CD8-positive, alpha-beta memory T cell (primary cell): ENCODE results near the gene HYOU1. TPM values are rescaled to one million over a fixed set of nuclear protein-coding genes. Genes with fewer than 3 reads are reported as not detected.

ENCODE experiments used
- polyA plus RNA-seq: library from polyadenylated mRNA; unstranded; fragments of 300-500 nt; fragmentation: Illumina TruSeq; gene quantifications from one replicate; pipeline ENCODE4 v1.2.3, GENCODE V29; 2021
- total RNA-seq, 2 experiments: library from RNA; stranded (reverse); gene quantifications; one replicate each; pipeline ENCODE4 v1.2.3, GENCODE V29; 2021

Gene HYOU1
- total and polyA plus RNA-seq, 3 experiments from 2014 or later: 33.4 to 181 (median 181) TPM

Other genes starting within 250 kb of the HYOU1 start
- 1 to 10 TPM; 5.8 to 6.3 TPM for gene CXCR5, start 173.3 kb downstream of the HYOU1 start, total RNA-seq
- gene CXCR5, start 173.3 kb downstream of the HYOU1 start, polyA plus RNA-seq: 4.5 TPM
- 10 to 100 TPM; 39.6 to 42.8 TPM for gene BCL9L, start 131.3 kb downstream of the HYOU1 start, total RNA-seq
- 9.1 TPM for gene BCL9L, start 131.3 kb downstream of the HYOU1 start, polyA plus RNA-seq
- under 1 TPM in 1 of 2 experiments, not detected in 1; 0.22 TPM for gene UPK2, start 100.9 kb downstream of the HYOU1 start, total RNA-seq
- not detected for gene UPK2, start 100.9 kb downstream of the HYOU1 start, polyA plus RNA-seq
- gene FOXR1, start 85.4 kb downstream of the HYOU1 start, total RNA-seq: not detected
- not detected for gene FOXR1, start 85.4 kb downstream of the HYOU1 start, polyA plus RNA-seq
- 10 to 100 TPM; 29.1 to 34.6 TPM for gene CENATAC, start 59.1 kb downstream of the HYOU1 start, total RNA-seq
- gene CENATAC, start 59.1 kb downstream of the HYOU1 start, polyA plus RNA-seq: 10.1 TPM
- gene RPS25, start 38.9 kb downstream of the HYOU1 start, total RNA-seq: 1,000 to 10,000 TPM; 1,415 to 1,447 TPM
- 4,526 TPM for gene RPS25, start 38.9 kb downstream of the HYOU1 start, polyA plus RNA-seq
- gene TRAPPC4, start 38.4 kb downstream of the HYOU1 start, total RNA-seq: 100 to 1,000 TPM; 154 TPM
- 125 TPM for gene TRAPPC4, start 38.4 kb downstream of the HYOU1 start, polyA plus RNA-seq
- 10 to 100 TPM; 22.7 to 28.5 TPM for gene SLC37A4, start 26.3 kb downstream of the HYOU1 start, total RNA-seq
- 11.3 TPM for gene SLC37A4, start 26.3 kb downstream of the HYOU1 start, polyA plus RNA-seq
- gene VPS11, start 10.6 kb upstream of the HYOU1 start, total RNA-seq: 10 to 100 TPM; 25.3 to 26.0 TPM
- 51.5 TPM for gene VPS11, start 10.6 kb upstream of the HYOU1 start, polyA plus RNA-seq
- gene HMBS, start 27.7 kb upstream of the HYOU1 start, total RNA-seq: 10 to 100 TPM; 35.5 to 38.4 TPM
- gene HMBS, start 27.7 kb upstream of the HYOU1 start, polyA plus RNA-seq: 21.8 TPM
- gene DPAGT1, start 44.6 kb upstream of the HYOU1 start, total RNA-seq: 10 to 100 TPM; 69.7 to 78.6 TPM
- gene DPAGT1, start 44.6 kb upstream of the HYOU1 start, polyA plus RNA-seq: 45.7 TPM
- 10 to 100 TPM; 26.3 to 26.5 TPM for gene C2CD2L, start 50.1 kb upstream of the HYOU1 start, total RNA-seq
- 9.9 TPM for gene C2CD2L, start 50.1 kb upstream of the HYOU1 start, polyA plus RNA-seq
- 10 to 100 TPM; 26.8 to 29.1 TPM for gene HINFP, start 64.4 kb upstream of the HYOU1 start, total RNA-seq
- 14.6 TPM for gene HINFP, start 64.4 kb upstream of the HYOU1 start, polyA plus RNA-seq
- under 1 TPM; 0.11 to 0.18 TPM for gene ABCG4, start 91.8 kb upstream of the HYOU1 start, total RNA-seq
- not detected for gene ABCG4, start 91.8 kb upstream of the HYOU1 start, polyA plus RNA-seq
- gene NLRX1, start 111.5 kb upstream of the HYOU1 start, total RNA-seq: 10 to 100 TPM; 16.1 to 16.7 TPM
- gene NLRX1, start 111.5 kb upstream of the HYOU1 start, polyA plus RNA-seq: 11.3 TPM
- under 1 TPM in 1 of 2 experiments, not detected in 1; 0.42 TPM for gene NHERF4, start 128.3 kb upstream of the HYOU1 start, total RNA-seq
- not detected for gene NHERF4, start 128.3 kb upstream of the HYOU1 start, polyA plus RNA-seq
- 10 to 100 TPM; 25.9 to 26.1 TPM for gene CBL, start 149.1 kb upstream of the HYOU1 start, total RNA-seq
- 10.4 TPM for gene CBL, start 149.1 kb upstream of the HYOU1 start, polyA plus RNA-seq